ENCODE results near the gene LYRM2.

- TF ChIP-seq CTCF (conservative IDR thresholded peaks at IDR 0.05; ENCODE audit: low read depth, low read length) (no peak), EZH2phosphoT487 (IDR thresholded peaks at IDR 0.05; ENCODE audit: borderline replicate concordance, low read length) (no peak), EZH2 (IDR thresholded peaks at IDR 0.05; ENCODE audit: low read length, unreplicated experiment) (no peak)
Observed at GRCh38 chr6:89585154-89585553, 53.4 kb downstream of the LYRM2 start.

Measured in PC-3 (cell line).